ENCODE results near the gene CTXN1.

GRCh38 chr19:7888145-7888825 is 37.6 kb downstream of the CTXN1 start, which contains the start of gene LRRC8E:
- no peak for TF ChIP-seq CTCF (conservative IDR thresholded peaks at IDR 0.05 in 1 of 2, IDR thresholded peaks at IDR 0.05 in 1 of 2; ENCODE audit: low read depth in 1 of 2, low read length in 2 of 2)
- TF ChIP-seq EZH2 (IDR thresholded peaks at IDR 0.05; ENCODE audit: low read length, missing control alignments): no peak
